OCI-LY3 (cell line): ENCODE data around the gene CACNA2D3.

Experiments used
- H2AFZ ChIP-seq: fragments of 200-600, 300-600 bp; shearing (Covaris generic); 2 replicates; pipeline ENCODE4 v1.6.0; 2014; ENCODE audit warnings: antibody characterized with exemption, low read depth, low read length
- H3K27ac ChIP-seq: fragments of 200-600, 300-600 bp; sonication (generic); 2 replicates; pipeline ENCODE4 v1.5.1; 2014; ENCODE audit warnings: mild to moderate bottlenecking, low read length, moderate library complexity, mixed read lengths
- H3K27me3 ChIP-seq: fragments of 200-600, 300-600 bp; sonication (generic); 2 replicates; pipeline ENCODE4 v1.6.1; 2014; ENCODE audit warnings: low read depth, low read length, mixed read lengths
- H3K36me3 ChIP-seq: fragments of 200-600, 300-600 bp; sonication (generic); replicated peaks from 2 replicates; pipeline ENCODE3; 2014; ENCODE audit warnings: low read depth, low read length, mixed read lengths
- H3K4me1 ChIP-seq: fragments of 300-600, 200-600 bp; sonication (generic); 2 replicates; pipeline ENCODE4 v1.6.1; 2014; ENCODE audit warnings: low read length, mixed read lengths
- H3K4me2 ChIP-seq: fragments of 200-600, 300-600 bp; sonication (generic); 2 replicates; pipeline ENCODE4 v1.6.1; 2014; ENCODE audit warnings: low read length, mixed read lengths
- H3K4me3 ChIP-seq: fragments of 300-600, 200-600 bp; sonication (generic); 2 replicates; pipeline ENCODE4 v1.5.1; 2014; ENCODE audit warnings: antibody characterized with exemption, mild to moderate bottlenecking, low read length, moderate library complexity
- H3K79me2 ChIP-seq: fragments of 300-600, 200-600 bp; shearing (Covaris generic); 2 replicates; pipeline ENCODE4 v1.6.1; 2014; ENCODE audit warnings: mild to moderate bottlenecking, low read length, mixed read lengths
- H3K9ac ChIP-seq: fragments of 300-600, 200-600 bp; shearing (Covaris generic); 2 replicates; pipeline ENCODE4 v1.6.0; 2014; ENCODE audit warnings: mild to moderate bottlenecking, low read length, moderate library complexity
- H3K9me3 ChIP-seq: fragments of 200-600, 300-600 bp; shearing (Covaris generic); 2 replicates; pipeline ENCODE4 v1.6.1; 2014; ENCODE audit warnings: low read length, mixed read lengths; ENCODE audit not compliant: insufficient read depth
- H4K20me1 ChIP-seq: fragments of 200-600, 300-600 bp; sonication (generic); 2 replicates; pipeline ENCODE4 v1.6.1; 2016; ENCODE audit warnings: low read length, mixed read lengths; ENCODE audit not compliant: insufficient read depth
- EZH2phosphoT487 ChIP-seq: fragments of 200-600 bp; shearing (Covaris generic); IDR thresholded peaks from 2 replicates; pipeline ENCODE4 v1.6.1; 2018; ENCODE audit warnings: antibody characterized with exemption, mixed run types, low read depth
- TF ChIP-seq, protein P1 (sequence below): fragments of 200-600, 300-600 bp; sonication (generic); IDR thresholded peaks from 2 replicates; pipeline ENCODE4 v1.5.1; 2014; ENCODE audit warnings: antibody characterized with exemption, low read length, low read depth

The CACNA2D3 gene

DNA sequence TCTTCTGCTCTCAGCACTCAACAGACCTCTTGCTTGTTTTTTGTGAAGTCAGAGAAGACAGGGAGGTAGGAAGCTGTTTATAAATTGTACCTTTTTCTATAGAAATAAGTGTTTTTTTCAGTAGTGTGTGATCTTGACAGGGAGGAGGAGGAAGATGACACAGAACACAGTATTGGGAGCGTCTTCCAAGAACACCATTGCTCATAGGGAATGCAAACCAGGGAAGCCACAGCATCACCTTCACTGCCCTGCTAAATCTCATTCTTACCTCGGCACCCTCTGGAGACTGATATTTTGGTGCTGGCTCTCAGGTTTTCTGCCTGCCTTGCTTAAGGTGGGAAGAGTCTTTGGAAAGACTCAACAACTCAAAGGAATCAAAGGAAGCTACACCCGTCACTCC is 636.1 kb downstream of the CACNA2D3 start:
- no peak for TF ChIP-seq EZH2phosphoT487
- TF ChIP-seq, protein P1, sequence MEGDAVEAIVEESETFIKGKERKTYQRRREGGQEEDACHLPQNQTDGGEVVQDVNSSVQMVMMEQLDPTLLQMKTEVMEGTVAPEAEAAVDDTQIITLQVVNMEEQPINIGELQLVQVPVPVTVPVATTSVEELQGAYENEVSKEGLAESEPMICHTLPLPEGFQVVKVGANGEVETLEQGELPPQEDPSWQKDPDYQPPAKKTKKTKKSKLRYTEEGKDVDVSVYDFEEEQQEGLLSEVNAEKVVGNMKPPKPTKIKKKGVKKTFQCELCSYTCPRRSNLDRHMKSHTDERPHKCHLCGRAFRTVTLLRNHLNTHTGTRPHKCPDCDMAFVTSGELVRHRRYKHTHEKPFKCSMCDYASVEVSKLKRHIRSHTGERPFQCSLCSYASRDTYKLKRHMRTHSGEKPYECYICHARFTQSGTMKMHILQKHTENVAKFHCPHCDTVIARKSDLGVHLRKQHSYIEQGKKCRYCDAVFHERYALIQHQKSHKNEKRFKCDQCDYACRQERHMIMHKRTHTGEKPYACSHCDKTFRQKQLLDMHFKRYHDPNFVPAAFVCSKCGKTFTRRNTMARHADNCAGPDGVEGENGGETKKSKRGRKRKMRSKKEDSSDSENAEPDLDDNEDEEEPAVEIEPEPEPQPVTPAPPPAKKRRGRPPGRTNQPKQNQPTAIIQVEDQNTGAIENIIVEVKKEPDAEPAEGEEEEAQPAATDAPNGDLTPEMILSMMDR, result no peak
- no peaks in the 10 kb centered on the region for H3K9me3 ChIP-seq
- no peak overlapping the region for H2AFZ ChIP-seq
- H3K36me3 ChIP-seq, result no peaks in the 10 kb centered on the region
- H3K27ac ChIP-seq, result no peak overlapping the region
- H3K4me3 ChIP-seq, result no peak overlapping the region
- no peak overlapping the region for H3K9ac ChIP-seq
- no peak overlapping the region for H3K4me2 ChIP-seq
- no peaks in the 10 kb centered on the region for H3K4me1 ChIP-seq
- H4K20me1 ChIP-seq, result no peaks in the 10 kb centered on the region
- no peaks in the 10 kb centered on the region for H3K79me2 ChIP-seq
- no peaks in the 10 kb centered on the region for H3K27me3 ChIP-seq

DNA sequence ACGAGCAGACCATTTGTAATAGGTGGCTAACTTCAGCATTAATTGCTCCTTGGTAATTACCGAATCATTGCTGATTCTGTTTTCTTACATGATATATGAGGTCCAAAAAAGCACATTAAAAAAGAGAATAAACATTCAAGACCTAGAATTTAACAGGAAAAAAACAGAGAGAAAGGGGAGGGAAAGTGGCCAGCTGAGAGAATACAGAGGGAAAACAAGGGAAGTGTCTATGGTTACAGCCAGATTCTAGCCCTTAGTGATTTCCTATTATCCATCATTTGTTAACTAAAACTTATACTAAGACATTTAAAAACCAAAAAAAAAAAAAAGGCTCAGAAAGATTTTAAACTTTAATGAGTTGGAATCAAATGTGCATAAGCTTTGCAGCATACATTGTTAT is 636.8 kb downstream of the CACNA2D3 start:
- no peaks in the 10 kb centered on the region for H4K20me1 ChIP-seq
- no peaks in the 10 kb centered on the region for H3K4me1 ChIP-seq
- H3K4me3 ChIP-seq, result no peak overlapping the region
- no peaks in the 10 kb centered on the region for H3K36me3 ChIP-seq
- no peak overlapping the region for H2AFZ ChIP-seq
- H3K27ac ChIP-seq, result no peak overlapping the region
- H3K4me2 ChIP-seq, result no peak overlapping the region
- no peak overlapping the region for H3K9ac ChIP-seq
- no peaks in the 10 kb centered on the region for H3K9me3 ChIP-seq
- no peak for TF ChIP-seq EZH2phosphoT487
- TF ChIP-seq, protein P1, result no peak
- H3K79me2 ChIP-seq, result no peaks in the 10 kb centered on the region
- no peaks in the 10 kb centered on the region for H3K27me3 ChIP-seq

DNA sequence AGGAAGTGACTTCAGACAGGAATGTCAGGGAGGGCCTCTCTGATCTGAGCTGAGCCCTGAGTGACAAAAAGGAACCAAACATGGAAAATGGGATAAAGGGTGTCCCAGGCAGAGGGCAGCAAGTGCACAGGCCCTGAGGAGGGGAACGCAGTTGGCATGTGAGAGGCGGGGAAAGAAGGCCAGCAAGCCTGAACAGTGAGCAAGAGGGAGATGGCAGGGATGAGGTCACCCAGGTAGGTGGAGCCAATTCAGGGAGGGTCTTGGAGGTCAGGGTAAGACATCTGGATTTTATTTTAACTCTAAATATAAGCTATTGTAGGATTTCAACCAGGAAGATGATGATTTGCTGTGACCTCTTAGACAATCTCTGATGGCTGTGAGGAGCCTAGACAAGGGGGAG is 637.8 kb downstream of the CACNA2D3 start:
- no peaks in the 10 kb centered on the region for H3K9me3 ChIP-seq
- no peaks in the 10 kb centered on the region for H4K20me1 ChIP-seq
- H3K27me3 ChIP-seq, result no peaks in the 10 kb centered on the region
- H3K4me1 ChIP-seq, result no peaks in the 10 kb centered on the region
- no peaks in the 10 kb centered on the region for H3K79me2 ChIP-seq
- no peak overlapping the region for H2AFZ ChIP-seq
- no peak overlapping the region for H3K4me2 ChIP-seq
- no peak overlapping the region for H3K27ac ChIP-seq
- no peak for TF ChIP-seq EZH2phosphoT487
- TF ChIP-seq, protein P1, result no peak
- H3K36me3 ChIP-seq, result no peaks in the 10 kb centered on the region
- no peak overlapping the region for H3K4me3 ChIP-seq
- no peak overlapping the region for H3K9ac ChIP-seq

DNA sequence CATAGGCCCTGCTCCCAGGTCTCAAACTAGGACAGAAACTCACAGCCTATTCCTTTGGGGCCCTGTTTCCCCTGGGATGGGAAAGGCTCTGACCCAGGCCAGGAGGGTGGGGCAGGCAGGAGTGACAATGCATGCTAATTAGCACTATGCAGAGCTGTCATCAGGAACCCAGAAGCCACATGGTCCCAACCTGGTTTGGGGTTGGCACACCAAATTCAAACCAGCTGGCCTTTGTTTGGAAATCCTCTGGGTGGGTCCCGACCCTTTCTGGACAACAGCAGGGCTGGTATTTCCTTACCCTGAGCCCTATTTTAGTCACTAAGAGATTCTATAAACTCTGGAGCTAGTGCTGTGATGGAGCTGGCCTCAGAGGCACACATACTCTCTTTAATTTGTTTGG is 639.3 kb downstream of the CACNA2D3 start:
- Histone ChIP-seq H3K4me3 (no peak overlapping the region), H4K20me1 (no peaks in the 10 kb centered on the region), H3K9me3 (no peaks in the 10 kb centered on the region), H2AFZ (no peak overlapping the region), H3K9ac (no peak overlapping the region), H3K27me3 (no peaks in the 10 kb centered on the region), H3K4me1 (no peaks in the 10 kb centered on the region), H3K27ac (no peak overlapping the region), H3K36me3 (no peaks in the 10 kb centered on the region), H3K4me2 (no peak overlapping the region), H3K79me2 (no peaks in the 10 kb centered on the region)
- no peak for TF ChIP-seq EZH2phosphoT487
- TF ChIP-seq, protein P1, result no peak
